Measurements from ENCODE around the gene AFF3.

Gene AFF3

DNA sequence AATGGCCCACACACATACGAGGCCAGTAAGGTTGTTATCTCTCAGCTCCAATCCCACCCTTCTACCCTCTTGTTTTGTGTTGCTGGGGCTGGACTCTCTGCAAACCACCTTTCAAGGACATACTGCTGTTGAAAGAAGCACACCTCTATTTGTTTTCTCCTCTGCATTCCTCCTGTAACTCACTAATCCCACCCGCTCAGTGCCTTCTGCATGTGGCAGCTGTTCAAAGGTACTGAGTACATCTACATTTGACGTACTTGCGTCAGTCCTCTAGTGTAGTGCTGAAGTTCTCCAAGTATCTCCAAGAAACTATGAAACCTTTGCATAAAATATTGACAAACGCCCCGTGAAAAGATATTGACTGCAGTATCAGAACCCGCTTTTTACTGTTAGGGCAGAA is 310.6 kb downstream of the AFF3 start (continued):
- TF ChIP-seq POU6F1 (CRISPR knock-in tag; IDR thresholded peaks at IDR 0.05; ENCODE audit: borderline replicate concordance, low read depth) (no peak), ISL1 (CRISPR knock-in tag; IDR thresholded peaks at IDR 0.05) (no peak), ZFP30 (CRISPR knock-in tag; IDR thresholded peaks at IDR 0.05) (no peak), GLIS3 (CRISPR knock-in tag; IDR thresholded peaks at IDR 0.05) (no peak), CSDC2 (CRISPR knock-in tag; IDR thresholded peaks at IDR 0.05) (no peak)

GRCh38 chr2:99827296-99827999 is 314.9 kb downstream of the AFF3 start:
- TF ChIP-seq ESRRG (CRISPR knock-in tag; IDR thresholded peaks at IDR 0.05) (no peak), TOX (CRISPR knock-in tag; IDR thresholded peaks at IDR 0.05; ENCODE audit: borderline replicate concordance) (no peak), RARB (CRISPR knock-in tag; IDR thresholded peaks at IDR 0.05) (no peak), ZC3H10 (CRISPR knock-in tag; IDR thresholded peaks at IDR 0.05) (no peak), TSHZ2 (CRISPR knock-in tag; IDR thresholded peaks at IDR 0.05) (no peak), PPARA (CRISPR knock-in tag; IDR thresholded peaks at IDR 0.05; ENCODE audit: borderline replicate concordance) (no peak), CSRNP3 (CRISPR knock-in tag; IDR thresholded peaks at IDR 0.05) (no peak), ZNF70 (CRISPR knock-in tag; IDR thresholded peaks at IDR 0.05) (no peak), TCF4 (CRISPR knock-in tag; IDR thresholded peaks at IDR 0.05; ENCODE audit: borderline replicate concordance) (no peak), PATZ1 (CRISPR knock-in tag; IDR thresholded peaks at IDR 0.05; ENCODE audit: borderline replicate concordance) (no peak), SNAI2 (CRISPR knock-in tag; IDR thresholded peaks at IDR 0.05) (no peak), BACH2 (CRISPR knock-in tag; IDR thresholded peaks at IDR 0.05; ENCODE audit: borderline replicate concordance) (no peak), POU6F1 (CRISPR knock-in tag; IDR thresholded peaks at IDR 0.05; ENCODE audit: borderline replicate concordance, low read depth) (no peak), ZNF8 (CRISPR knock-in tag; IDR thresholded peaks at IDR 0.05) (no peak), ZNF565 (CRISPR knock-in tag; conservative IDR thresholded peaks at IDR 0.05; ENCODE audit: low read depth) (no peak), ZFP3 (CRISPR knock-in tag; IDR thresholded peaks at IDR 0.05) (no peak), GLIS3 (CRISPR knock-in tag; IDR thresholded peaks at IDR 0.05) (no peak), OSR1 (CRISPR knock-in tag; IDR thresholded peaks at IDR 0.05) (no peak)
- ATAC-seq: no peak

DNA sequence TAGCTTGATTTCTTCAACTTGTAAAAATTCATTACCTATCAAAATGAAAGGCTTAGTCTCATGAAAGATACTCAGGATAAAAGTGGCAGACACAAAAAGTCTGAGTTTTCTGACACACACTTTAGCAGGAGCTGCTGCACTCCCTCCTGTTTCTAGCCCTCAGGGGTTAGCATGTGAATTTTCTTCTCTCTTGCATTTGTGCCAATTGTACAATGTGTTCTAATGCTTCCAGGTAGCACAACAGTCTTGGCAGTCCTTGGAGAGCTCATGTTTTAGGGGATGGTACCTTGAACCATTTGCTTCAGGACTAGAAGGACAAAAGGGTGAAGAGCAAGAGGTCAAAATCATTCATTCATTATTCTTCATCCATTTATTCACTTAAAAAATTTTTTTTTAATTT is 316.8 kb downstream of the AFF3 start:
- no peak for ATAC-seq
- TF ChIP-seq ARNTL (CRISPR knock-in tag; IDR thresholded peaks at IDR 0.05; ENCODE audit: borderline replicate concordance, low read depth): no peak
- TF ChIP-seq ZC3H10 (CRISPR knock-in tag; IDR thresholded peaks at IDR 0.05): no peak
- TF ChIP-seq TCF4 (CRISPR knock-in tag; IDR thresholded peaks at IDR 0.05; ENCODE audit: borderline replicate concordance): no peak
- no peak for TF ChIP-seq RARB (CRISPR knock-in tag; IDR thresholded peaks at IDR 0.05)
- no peak for TF ChIP-seq ZFP30 (CRISPR knock-in tag; IDR thresholded peaks at IDR 0.05)
- no peak for TF ChIP-seq SNAI2 (CRISPR knock-in tag; IDR thresholded peaks at IDR 0.05)
- no peak for TF ChIP-seq TOX (CRISPR knock-in tag; IDR thresholded peaks at IDR 0.05; ENCODE audit: borderline replicate concordance)
- no peak for TF ChIP-seq ZFP3 (CRISPR knock-in tag; IDR thresholded peaks at IDR 0.05)
- no peak for TF ChIP-seq CSDC2 (CRISPR knock-in tag; IDR thresholded peaks at IDR 0.05)
- no peak for TF ChIP-seq ESRRG (CRISPR knock-in tag; IDR thresholded peaks at IDR 0.05)
- no peak for TF ChIP-seq ZNF70 (CRISPR knock-in tag; IDR thresholded peaks at IDR 0.05)
- no peak for TF ChIP-seq ZNF565 (CRISPR knock-in tag; conservative IDR thresholded peaks at IDR 0.05; ENCODE audit: low read depth)
- no peak for TF ChIP-seq PPARA (CRISPR knock-in tag; IDR thresholded peaks at IDR 0.05; ENCODE audit: borderline replicate concordance)

All from SK-N-SH treated with all-trans-retinoic acid at 6 μM for 48 hours (cell line).